Stimulated activated CD4-positive, alpha-beta T cell treated with anti-CD3 and anti-CD28 coated beads, Interleukin-12 subunit alpha, Interleukin-12 subunit beta, amount 100 ng/mL, for 48 hours (primary cell): ENCODE measurements around the gene CD28.

Experiments
- DNase-seq, 3 donors: peaks; one replicate each; pipeline ENCODE4 v3.0.0-alpha.2; 2020; ENCODE audit warnings: low read depth in 2 of 3, low spot score in 1 of 3

The CD28 gene

DNA sequence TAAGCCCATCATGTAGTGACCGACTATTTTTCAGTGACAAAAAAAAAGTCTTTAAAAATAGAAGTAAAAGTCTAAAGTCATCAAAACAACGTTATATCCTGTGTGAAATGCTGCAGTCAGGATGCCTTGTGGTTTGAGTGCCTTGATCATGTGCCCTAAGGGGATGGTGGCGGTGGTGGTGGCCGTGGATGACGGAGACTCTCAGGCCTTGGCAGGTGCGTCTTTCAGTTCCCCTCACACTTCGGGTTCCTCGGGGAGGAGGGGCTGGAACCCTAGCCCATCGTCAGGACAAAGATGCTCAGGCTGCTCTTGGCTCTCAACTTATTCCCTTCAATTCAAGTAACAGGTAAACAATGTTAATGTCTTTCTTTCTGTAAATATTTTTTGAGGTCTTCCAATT lies at the start of gene CD28:
CD28 (plus strand) TSS at position 237 of the 400 bp plus-strand sequence; CDS start at position 295, 58 bp downstream.
- peak; percentile 84 to 89 (median 85) for DNase-seq

DNA sequence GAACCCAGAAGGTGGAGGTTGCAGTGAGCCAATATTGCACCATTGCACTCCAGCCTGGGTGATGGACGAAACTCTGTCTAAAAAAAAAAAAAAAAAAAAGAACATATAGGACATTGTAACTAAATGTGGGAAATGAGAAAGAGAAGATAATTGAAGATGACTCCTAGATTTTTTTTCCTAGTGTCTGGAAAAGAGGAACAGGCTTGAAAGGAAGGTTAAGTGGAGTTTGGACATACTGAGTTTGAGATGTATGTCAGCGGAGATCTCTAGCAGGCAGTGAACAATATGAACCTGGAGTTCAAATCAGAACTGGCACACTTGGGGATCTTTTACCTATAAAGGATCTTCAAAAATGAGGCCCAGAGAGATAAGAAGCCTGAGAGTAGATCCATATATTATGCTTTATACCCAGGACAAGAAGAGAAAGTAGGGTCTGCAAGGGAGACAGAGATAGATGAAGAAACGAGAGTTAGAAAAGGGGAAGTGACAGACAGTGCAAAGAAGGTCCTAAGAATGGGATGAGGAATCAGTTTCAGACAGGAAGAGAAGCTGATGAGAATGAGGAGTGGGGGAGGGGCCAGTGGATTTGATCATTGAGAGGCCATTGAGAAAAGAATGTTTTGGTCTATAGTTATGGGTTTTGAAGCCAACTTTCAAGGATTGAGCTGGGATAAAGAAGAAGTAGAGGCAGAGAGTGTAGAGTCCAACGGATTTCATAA lies 46.9 kb upstream of the CD28 start:
- no peak for DNase-seq

DNA sequence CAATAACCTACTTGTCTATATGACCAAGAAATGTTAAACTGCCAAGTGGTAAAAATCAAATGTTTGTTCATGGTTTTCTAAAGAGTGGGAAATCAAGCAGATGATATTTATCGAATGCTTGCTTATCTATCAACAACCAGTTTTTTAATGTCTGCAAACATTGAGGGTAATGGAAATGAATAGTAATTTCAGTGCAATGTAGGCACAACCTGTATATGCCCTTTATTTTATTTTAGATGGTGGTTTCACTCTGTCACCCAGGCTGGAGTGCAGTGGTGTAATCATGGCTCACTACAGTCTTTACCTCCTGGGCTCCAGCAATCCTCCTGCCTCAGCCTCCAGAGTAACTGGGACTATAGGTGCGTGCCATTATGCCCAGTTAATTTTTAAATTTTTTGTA lies 46.0 kb upstream of the CD28 start:
- no peak for DNase-seq

DNA sequence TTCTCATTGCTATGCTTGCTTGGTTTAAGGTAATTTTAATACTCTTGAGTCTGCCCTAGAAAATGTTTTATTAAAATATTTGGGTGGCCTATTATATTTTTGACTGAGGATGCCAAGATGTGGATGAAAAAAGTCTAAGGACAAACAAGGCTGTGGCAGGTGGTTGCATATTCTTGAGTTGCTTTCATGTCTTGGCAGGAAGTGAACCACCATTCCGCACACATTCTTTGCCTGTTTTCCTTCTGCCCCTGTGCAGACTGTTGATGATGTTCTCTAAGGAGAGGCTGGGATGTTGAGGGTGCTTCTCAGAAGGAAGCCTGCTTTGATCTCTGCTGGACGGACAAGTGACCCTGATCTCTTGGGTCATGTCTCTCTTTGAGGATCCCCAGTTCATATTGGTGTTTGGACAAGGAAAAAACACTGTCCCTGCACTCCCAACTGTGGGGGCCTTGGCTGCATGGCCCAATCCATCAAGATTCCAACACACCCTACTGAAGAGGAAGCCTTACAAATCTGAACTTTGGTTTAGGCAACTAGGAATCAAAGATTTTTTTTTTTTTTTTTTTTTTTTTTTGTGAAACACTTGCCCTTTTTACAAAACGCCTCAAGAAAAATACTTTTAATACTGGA lies 45.0 kb upstream of the CD28 start:
- DNase-seq, result no peak

DNA sequence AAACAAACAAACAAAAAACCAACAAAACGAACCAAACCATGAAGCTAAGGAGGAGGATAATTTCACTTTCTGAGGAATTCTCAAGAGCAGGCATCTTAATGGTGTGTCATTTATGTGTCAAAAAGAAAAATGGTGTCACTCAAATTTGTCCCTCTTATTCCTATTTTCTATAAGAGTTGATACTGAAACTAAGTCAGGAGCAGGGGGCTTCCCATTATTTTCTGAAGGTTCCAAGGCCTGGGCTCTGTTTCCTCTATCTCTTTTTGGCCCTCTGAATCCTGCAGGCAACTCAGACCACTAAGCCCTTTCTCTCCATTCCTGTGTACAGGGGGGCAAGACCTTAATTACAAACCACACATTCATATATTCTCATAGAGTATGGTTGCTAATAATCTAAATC lies 44.0 kb upstream of the CD28 start:
- no peak for DNase-seq

DNA sequence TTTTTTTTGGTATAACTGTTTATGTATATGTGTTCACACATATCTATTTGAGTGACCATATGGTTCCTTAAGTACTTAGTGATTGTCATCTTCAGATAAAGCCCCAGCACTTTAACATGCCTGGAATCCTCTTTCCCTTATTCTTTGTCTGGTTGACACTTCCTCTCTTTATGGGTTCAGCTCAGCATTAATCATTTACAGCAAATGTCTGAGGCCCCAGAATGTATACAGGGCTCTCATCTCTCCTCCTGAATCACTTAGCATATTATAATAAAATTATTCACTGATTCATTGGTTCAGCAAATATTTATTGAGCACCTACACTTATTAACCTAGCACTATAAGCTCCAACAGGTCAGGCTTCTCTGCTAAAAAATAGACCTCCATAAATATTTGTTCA lies 43.5 kb upstream of the CD28 start:
- DNase-seq, result no peak

DNA sequence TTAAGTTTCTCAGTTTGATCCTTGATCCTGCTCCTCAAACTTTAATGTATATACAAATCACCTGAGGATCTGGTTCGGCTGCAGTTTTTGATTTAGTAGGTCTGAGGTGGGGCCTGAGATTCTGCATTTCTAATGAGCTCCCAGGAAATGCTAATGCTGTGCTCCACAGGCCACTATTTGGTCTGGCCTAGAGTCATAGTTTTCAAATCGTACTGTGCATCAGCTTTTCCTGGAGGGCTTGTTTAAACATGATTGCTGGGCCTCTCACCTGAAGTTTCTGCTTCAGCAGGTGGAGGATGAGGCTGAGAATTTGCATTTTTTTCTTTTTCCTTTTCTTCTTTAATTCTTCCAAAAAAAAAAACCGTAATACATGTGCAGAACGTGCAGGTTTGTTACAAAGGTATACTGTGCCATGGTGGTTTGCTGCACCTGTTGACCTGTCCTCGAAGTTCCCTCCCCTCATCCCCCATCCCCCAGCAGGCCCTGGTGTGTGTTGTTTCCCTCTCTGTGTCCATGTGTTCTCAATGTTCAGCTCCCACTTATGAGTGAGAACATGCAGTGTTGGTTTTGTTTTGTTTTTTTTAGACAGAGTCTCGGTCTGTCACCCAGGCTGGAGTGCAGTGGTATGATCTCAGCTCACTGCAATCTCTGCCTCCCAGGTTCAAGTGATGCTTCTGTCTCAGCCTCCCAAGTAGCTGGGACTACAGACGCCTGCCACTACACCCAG lies 42.2 kb upstream of the CD28 start:
- DNase-seq, result no peak

DNA sequence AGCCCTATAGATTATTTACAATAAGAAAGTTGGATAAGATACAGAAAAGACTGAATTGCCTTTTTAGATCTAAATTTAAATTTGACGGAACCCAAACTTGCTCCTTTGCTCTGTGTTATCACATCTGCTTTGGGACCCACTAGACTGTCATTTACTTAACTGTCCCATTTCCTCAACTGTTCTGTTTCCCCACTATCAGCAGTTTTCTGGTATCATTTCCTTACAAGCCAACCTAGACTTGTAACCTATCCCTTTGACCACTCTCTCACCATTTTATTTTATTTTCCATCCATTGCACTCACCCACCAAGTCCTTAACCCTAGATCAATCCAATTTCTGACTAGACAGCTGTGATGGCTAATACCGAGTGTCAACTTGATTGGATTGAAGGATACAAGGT lies 38.6 kb upstream of the CD28 start:
- DNase-seq, result no peak

DNA sequence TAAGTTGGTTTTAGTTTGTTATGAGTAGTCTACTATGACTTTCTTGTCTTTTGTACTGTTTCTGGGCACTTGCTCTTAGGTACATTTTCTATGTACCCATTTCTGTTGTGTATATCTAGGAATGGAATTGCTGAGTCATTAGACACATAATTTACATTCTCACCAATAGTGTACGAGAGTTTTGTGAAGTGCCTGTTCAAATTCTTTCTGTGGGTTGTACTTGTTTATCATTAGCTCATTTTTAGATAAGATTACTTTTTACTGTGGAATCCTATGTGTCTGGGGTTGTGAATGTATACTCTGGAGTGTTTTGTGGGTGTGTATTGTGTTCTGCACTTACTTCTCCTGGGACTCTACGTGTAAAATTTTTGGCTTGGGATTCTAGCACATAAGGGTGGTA lies 36.6 kb upstream of the CD28 start:
- DNase-seq, result no peak

DNA sequence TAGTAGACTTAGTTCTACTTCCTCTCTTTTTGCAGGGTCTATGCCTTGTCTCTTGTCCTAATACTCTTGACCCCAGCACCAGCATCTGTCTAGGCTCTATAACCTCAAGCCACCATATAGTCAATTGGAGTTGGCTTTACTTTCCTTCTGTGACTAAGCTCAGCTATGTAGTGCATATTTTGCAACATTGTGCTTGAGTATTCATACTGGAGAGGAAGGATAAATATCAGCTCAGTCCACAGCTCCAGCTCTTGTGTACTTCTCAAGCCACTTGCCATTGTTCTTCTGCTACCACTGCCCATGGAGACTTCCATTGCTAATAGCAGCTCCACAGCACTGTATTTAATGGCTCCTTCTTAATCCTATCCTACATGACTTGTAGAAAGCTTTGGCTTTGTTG lies 35.5 kb upstream of the CD28 start:
- no peak for DNase-seq

DNA sequence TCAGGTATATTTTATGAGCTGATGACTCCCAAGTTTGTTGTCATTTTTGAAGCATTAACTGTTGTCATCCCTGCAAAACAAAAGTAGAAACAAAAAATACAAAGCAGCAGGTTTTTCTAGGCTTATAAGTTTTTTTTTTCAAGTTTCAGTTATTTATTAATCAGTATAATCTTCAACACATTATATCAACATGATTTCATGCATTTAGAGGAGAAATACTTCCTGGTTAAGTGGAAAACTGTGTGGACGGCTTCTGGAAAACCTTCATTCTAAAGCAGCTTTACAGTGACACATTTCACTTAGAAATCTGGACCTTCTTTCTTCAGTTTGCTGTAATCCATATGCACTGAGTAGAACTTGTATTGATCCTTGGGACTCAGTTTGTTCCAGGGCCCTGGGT lies 34.6 kb upstream of the CD28 start:
- no peak for DNase-seq

DNA sequence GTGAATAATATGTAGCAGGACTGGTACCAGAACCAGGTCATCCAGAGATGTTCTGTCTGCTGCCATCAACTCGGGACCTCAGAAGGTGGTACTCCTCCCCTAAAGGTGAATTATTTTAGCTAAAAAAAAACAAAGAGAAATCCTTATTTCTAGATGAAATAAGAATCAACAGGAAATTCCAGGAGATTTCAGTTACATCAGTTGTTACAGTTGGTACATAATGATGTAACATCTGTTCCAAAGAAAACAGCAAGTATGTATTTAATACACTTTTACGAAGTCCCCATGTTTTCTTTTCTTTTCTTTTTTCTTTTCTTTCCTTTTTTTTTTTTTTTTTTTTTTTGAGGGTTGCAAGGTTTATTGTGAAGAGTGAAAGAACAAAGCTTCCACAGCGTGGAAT lies 33.6 kb upstream of the CD28 start:
- no peak for DNase-seq

DNA sequence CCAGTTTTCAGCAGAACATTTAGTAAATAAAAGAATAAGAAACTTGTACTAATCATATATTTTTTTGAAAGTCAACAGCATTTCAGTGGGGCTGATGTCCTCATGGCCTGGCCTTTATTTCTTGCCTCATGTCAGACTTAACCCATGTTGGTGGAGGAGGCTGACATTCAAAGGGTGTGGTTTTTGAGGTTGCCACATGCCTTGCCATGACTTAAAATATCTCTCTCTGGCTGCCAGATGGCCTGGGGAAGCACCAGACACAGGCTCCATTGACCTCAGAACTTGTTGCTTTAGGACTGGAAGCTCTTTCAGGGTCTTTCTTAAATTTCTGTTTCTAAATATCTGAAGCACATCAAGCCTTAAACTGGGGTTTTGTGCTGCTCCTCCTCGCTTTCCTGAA lies 32.5 kb upstream of the CD28 start:
- DNase-seq, result peak in 2 of 3 donors; percentile 31 to 32

DNA sequence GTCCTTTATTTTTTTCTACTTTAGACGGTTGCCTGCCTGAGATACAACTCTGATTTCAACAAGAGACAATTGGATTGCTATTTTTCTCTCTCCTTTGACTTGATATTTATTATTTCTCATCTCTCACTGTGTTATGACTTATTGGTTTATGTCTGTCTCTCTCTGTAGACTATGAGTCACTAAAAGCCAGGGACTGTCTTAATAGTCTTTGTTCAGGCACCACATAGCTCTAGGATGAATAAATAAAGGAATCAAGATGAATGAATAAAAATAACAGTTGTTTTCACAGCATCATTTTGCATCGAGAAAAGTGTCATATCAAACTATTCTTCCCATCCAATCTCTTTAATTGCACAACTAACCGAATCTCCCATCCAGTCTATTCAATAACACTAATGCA lies 31.4 kb upstream of the CD28 start:
- DNase-seq, result no peak

DNA sequence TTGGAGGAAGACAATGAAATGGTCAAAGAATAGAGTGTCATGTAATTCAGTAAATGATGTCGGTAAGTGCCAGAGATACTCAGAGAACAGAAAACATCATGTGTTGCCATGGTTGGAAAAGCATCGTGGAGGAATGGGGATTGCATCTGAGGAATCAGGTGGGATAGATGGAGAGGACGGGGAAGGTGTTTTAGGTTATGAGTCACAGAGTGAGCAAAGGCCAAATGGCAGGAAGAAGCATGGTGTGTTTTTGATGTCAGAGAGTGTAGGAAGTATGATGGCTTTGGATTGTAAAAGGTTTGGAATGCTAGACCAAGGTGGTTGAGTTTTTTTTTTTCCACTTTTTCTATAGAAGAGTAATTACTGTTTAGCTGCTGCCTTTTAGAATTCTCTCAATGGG lies 27.5 kb upstream of the CD28 start:
- no peak for DNase-seq

DNA sequence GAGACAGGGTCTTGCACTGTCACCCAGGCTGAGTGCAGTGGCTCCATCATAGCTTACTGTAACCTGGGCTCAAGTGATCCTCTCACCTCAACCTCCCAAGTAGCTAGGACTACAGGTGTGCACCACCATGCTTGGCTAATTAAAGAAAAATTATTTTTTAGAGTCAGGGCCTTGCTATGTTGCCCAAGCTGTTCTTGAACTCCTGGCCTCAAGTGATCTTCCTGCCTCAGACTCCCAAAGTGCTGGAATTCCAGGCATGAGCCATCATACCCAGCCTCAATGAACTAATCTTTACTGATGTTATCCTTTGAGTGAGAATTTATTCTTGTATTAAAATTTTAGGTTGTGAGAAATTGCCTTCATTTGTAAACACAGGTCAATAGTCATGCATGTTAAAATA lies 27.0 kb upstream of the CD28 start:
- DNase-seq, result no peak

DNA sequence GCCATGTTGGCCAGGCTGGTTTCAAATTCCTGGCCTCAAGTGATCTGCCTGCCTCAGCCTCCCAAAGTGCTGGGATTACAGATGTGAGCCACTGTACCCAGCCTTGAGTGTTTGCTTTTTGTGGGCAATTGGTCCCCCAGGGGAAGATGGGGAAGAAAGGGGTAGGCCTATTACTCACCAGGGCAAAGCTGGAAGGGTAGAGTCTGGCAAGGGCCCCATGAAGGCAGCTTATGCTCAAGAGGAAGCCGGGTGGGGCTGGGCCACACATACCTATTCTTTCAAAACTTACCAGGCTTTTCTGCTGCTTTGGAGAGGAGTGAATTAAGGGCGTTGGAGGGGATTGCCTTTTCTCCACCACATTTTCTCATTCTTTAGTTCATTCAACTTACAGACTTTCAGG lies 24.5 kb upstream of the CD28 start:
- no peak for DNase-seq

DNA sequence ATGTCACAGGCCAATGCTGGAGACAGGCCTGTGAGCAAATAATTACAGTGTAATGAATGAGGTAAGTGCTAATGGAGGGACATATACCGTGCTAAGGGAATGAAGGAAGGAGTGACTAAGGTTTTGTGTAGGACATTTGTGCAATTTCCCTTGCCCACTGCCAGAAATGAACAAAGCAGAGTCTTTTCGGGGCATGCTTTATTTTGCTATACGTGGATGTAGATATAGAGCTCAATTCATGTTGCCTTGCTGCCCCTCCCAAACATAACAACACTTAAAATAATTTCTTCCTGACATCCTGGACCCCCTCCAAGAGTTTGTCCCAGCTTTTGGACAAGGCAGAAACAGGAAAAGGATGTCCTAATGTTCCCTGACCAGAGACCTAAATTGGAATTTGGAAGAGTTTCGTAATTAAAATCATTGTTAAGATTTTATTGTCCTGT lies 23.7 kb upstream of the CD28 start:
- no peak for DNase-seq

DNA sequence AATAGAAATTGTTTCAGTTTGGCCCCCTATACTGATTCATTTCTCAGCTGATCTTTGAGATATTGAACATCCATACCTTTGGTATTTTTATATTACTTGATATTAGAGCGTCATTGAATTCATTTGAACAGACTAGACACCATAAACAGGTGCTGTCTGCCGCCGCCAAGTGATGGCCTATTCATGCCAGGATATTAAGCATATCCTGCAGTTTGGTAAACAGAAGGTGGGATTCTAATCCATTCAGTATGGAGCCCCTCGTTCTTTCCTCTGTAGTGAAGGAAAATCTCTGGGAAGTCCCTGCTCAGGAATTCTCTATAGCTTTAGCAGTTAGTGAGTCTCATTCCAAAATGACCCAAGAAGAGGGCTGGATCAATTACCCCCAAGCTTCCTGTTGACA lies 23.0 kb upstream of the CD28 start:
- no peak for DNase-seq

DNA sequence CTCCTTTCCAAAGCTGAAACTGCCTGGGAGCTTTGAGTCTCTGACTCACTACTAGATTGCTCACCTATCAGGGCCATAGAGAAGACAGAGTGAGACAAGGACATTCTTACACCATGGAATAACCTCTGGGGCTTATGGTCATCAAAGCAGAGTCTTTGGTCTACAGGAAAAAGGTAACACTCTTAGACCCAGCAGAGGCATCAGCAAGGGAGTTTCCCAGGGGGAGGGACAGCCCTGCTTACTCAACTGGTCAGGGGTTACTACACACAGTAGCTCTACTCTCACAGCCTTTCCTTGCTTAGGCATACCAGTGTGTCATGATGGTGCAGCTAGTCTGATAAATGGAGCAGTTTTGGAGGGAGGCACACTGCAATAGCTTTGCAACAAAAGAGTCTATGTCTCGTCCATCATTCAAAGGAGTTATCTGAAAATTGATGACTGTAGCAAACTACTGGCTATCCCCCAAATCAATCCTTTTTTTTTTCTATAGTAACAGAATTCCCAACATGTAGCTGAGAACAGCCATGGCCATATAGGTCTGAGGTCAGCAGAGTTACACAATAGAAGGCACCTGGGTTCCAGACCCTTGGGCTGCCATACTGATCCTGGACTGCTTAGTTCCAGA lies 22.4 kb upstream of the CD28 start:
- DNase-seq, result no peak

DNA sequence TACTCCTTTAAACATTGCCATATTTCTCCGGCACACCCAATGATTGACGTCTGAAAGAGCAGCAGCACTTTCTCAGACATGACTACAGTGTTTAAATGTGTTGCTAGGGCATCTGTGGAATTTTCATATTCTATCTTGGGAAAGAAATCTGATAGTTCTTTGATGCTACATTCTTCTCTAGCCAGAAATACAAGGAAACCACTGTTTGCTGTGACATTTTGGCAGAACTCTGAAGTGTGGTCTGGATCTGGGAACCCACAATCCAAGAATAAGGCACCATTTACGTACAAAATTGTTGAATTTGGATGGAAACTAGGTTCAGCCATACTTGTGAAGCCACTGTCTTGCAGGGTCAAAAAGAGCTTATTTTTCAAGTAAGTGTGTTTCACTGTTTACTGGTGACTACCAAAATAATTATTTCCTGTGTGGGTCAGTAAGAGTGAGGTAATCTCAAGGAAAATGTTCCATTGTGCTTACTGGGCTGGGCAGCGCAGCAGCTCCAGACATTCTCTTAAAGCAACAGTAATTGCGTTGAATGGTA lies 21.3 kb upstream of the CD28 start:
- no peak for DNase-seq
